GM21515 (cell line): ENCODE measurements around the gene TRPM3.
"Not testable (repeated sequence)": the region's sequence is repeated elsewhere in the genome, so short reads cannot be mapped to it uniquely, and the experiment has no call there.

Source experiments
- ATAC-seq: cut with Tn5 transposase; IDR thresholded peaks from one replicate; pipeline ENCODE4 v1.9.1; 2021; ENCODE audit not compliant: unreplicated experiment

The TRPM3 gene

GRCh38 chr9:70679845-70680244 is 441.6 kb downstream of the TRPM3 start:
- no peak for ATAC-seq

- no peak for ATAC-seq
These were observed 443.3 kb downstream of the TRPM3 start for GRCh38 chr9:70678153-70678552.

GRCh38 chr9:70677055-70677735 is 444.2 kb downstream of the TRPM3 start:
- no peak for ATAC-seq

GRCh38 chr9:70675868-70676370 is 445.5 kb downstream of the TRPM3 start:
- ATAC-seq = no peak

- ATAC-seq = no peak
These were observed 447.6 kb downstream of the TRPM3 start for GRCh38 chr9:70673844-70674243.

- ATAC-seq = no peak
These were observed 449.2 kb downstream of the TRPM3 start for GRCh38 chr9:70672161-70672649.

GRCh38 chr9:70668751-70669150 is 452.7 kb downstream of the TRPM3 start:
- ATAC-seq = no peak

GRCh38 chr9:70658765-70659164 is 462.7 kb downstream of the TRPM3 start:
- ATAC-seq = no peak

- no peak for ATAC-seq
These were observed 465.1 kb downstream of the TRPM3 start for GRCh38 chr9:70656281-70656680.

- no peak for ATAC-seq
These were observed 467.3 kb downstream of the TRPM3 start for GRCh38 chr9:70654144-70654543.

- not testable (repeated sequence) for ATAC-seq
These were observed 476.8 kb downstream of the TRPM3 start for GRCh38 chr9:70644627-70645026.

- no peak for ATAC-seq
These were observed 479.1 kb downstream of the TRPM3 start for GRCh38 chr9:70642341-70642740.

GRCh38 chr9:70641631-70642030 is 479.8 kb downstream of the TRPM3 start:
- ATAC-seq = no peak

- no peak for ATAC-seq
These were observed 480.4 kb downstream of the TRPM3 start for GRCh38 chr9:70641031-70641430.

GRCh38 chr9:70639853-70640814 is 481.3 kb downstream of the TRPM3 start:
- no peak for ATAC-seq

- no peak for ATAC-seq
These were observed 485.6 kb downstream of the TRPM3 start for GRCh38 chr9:70635790-70636189.

GRCh38 chr9:70634696-70635095 is 486.7 kb downstream of the TRPM3 start:
- no peak for ATAC-seq

GRCh38 chr9:70630971-70631370 is 490.4 kb downstream of the TRPM3 start:
- ATAC-seq = no peak

- not testable (repeated sequence) for ATAC-seq
These were observed 492.2 kb downstream of the TRPM3 start for GRCh38 chr9:70629080-70629685.

- ATAC-seq = no peak
These were observed 496.3 kb downstream of the TRPM3 start for GRCh38 chr9:70625078-70625477.

- no peak for ATAC-seq
These were observed 502.6 kb downstream of the TRPM3 start for GRCh38 chr9:70618784-70619183.
